Stomach (tissue), 9 donors: ENCODE data around the gene MAP3K2. TPM values are rescaled to one million over a fixed set of nuclear protein-coding genes. Genes with fewer than 3 reads are reported as not detected.
A peak's percentile ranks its signal among the peaks of the same experiment; 100 is the strongest.

Experiments used
- DNase-seq, 2 donors: peaks; one replicate each; pipeline versions ENCODE4 v3.0.0 to v3.0.0-alpha.2; 2013 to 2019
- H3K27ac ChIP-seq, 5 donors: fragments of 200-600 bp in 4 of 5; sonication (generic) in 4 of 5; one replicate each; pipeline ENCODE4 v1.5.1; 2013 to 2019; ENCODE audit warnings: mild to moderate bottlenecking in 1 of 5, moderate library complexity in 1 of 5
- H3K27me3 ChIP-seq, 3 donors: fragments of 200-600 bp; sonication (generic); one replicate each; pipeline ENCODE4 v1.5.1; 2017 to 2019; ENCODE audit warnings: mixed run types in 1 of 3
- H3K36me3 ChIP-seq, 4 donors: fragments of 200-600 bp; sonication (generic); 1 replicate in 3 of 4; 2 replicates in 1 of 4; pipeline ENCODE4 v1.5.1; 2016 to 2019
- H3K4me1 ChIP-seq, 4 donors: fragments of 200-600 bp; sonication (generic); one replicate each; pipeline ENCODE4 v1.5.1; 2016 to 2019
- H3K4me3 ChIP-seq, 4 donors: fragments of 200-600 bp; sonication (generic) in 3 of 4; one replicate each; pipeline ENCODE4 v1.5.1; 2016 to 2019; ENCODE audit warnings: mild to moderate bottlenecking in 1 of 4
- H3K9me3 ChIP-seq, 4 donors: fragments of 200-600 bp; sonication (generic); one replicate each; pipeline ENCODE4 v1.5.1; 2016 to 2019
- CTCF ChIP-seq, 7 experiments: fragments of 450-650 bp in 4 of 7; fragments of 200-600 bp in 3 of 7; sonication (generic) in 3 of 7; IDR thresholded peaks; one replicate each; pipeline ENCODE4 v1.5.1; 2016 to 2019; ENCODE audit warnings: antibody characterized with exemption in 7 of 7, control low read depth in 2 of 7, mild to moderate bottlenecking in 1 of 7
- EP300 ChIP-seq: sonication (generic); formaldehyde crosslinking; IDR thresholded peaks from one replicate; pipeline ENCODE4 v1.6.1; 2017; ENCODE audit warnings: antibody characterized with exemption
- POLR2A ChIP-seq, 4 donors: fragments of 450-650 bp; IDR thresholded peaks; one replicate each; pipeline ENCODE4 v1.6.1; 2016; ENCODE audit warnings: antibody characterized with exemption in 4 of 4, control low read depth in 2 of 4, mild to moderate bottlenecking in 1 of 4, moderate library complexity in 1 of 4
- POLR2AphosphoS5 ChIP-seq, 3 donors: sonication (generic); formaldehyde crosslinking; IDR thresholded peaks; one replicate each; pipeline ENCODE4 v1.6.1; 2016; ENCODE audit warnings: antibody characterized with exemption in 3 of 3
- WGBS, 5 donors: extraction: QIAGEN DNeasy Blood & Tissue Kit in 3 of 5; methylation state at CpG; one replicate each; pipeline versions ENCODE4 v1.1.5 to v1.1.7; 2013 to 2018; 5-methylcytosine and 5-hydroxymethylcytosine counted together
- intact Hi-C: fragments of 100-400 bp; cut with DNase I; formaldehyde crosslinking; loops from one replicate; pipeline ENCODE4 v1.15.1; 2023; ENCODE audit warnings: low total_unique reads
- polyA plus RNA-seq, 3 donors: library from polyadenylated mRNA; stranded (reverse); fragments of 200-250 nt; gene quantifications; one replicate each; pipeline ENCODE4 v1.2.3, GENCODE V29; 2013
- total RNA-seq, 5 donors: library from RNA; depleted of rRNA; stranded (reverse); fragments of >200 nt; gene quantifications; one replicate each; pipeline versions ENCODE4 v1.1.0 to v1.2.3, GENCODE V29; 2014 to 2016
- donor health status: healthy with polysubstance abuse.
- donor health status: Bipolar disorder and iron deficiency.
- donor health status: healthy.

The MAP3K2 gene
- total and polyA plus RNA-seq, 8 donors, result 3.8 to 141 (median 55.6) TPM

- Histone ChIP-seq H3K27me3 (no peaks in the 10 kb centered on the region), H3K4me3 (no peak overlapping the region), H3K9me3 (no peaks in the 10 kb centered on the region), H3K27ac (no peak overlapping the region), H3K36me3 (peaks cover 22 to 99% (median 97%) of the 10 kb centered on the region in 4 donors), H3K4me1 (no peaks in the 10 kb centered on the region)
- 72 to 82% (median 81%) methylated on average over 3 of the region's 3 CpGs for WGBS, 5 donors
- intact Hi-C loops, result no loop called here
- DNase-seq, result peak in 1 of 2 donors; percentile 6
- no peak for TF ChIP-seq POLR2A (IDR thresholded peaks at IDR 0.05)
Measured at GRCh38 chr2:127313406-127313805, 74.4 kb downstream of the MAP3K2 start.

- Histone ChIP-seq H3K9me3 (no peaks in the 10 kb centered on the region), H3K4me3 (no peak overlapping the region), H3K27me3 (no peaks in the 10 kb centered on the region), H3K27ac (no peak overlapping the region), H3K36me3 (peaks cover 28 to 100% (median 95%) of the 10 kb centered on the region in 4 donors), H3K4me1 (no peaks in the 10 kb centered on the region)
- 90 to 94% (median 92%) methylated on average over 3 of the region's 3 CpGs for WGBS, 5 donors
- intact Hi-C loops, result no loop called here
- no peak for TF ChIP-seq CTCF (IDR thresholded peaks at IDR 0.05)
- no peak for TF ChIP-seq POLR2A (IDR thresholded peaks at IDR 0.05)
- TF ChIP-seq EP300, result no peak
- TF ChIP-seq POLR2AphosphoS5 (IDR thresholded peaks at IDR 0.05), result no peak
- DNase-seq, result no peak
Measured at GRCh38 chr2:127310980-127311379, 76.8 kb downstream of the MAP3K2 start.

GRCh38 chr2:127309468-127309867 is 78.3 kb downstream of the MAP3K2 start:
- TF ChIP-seq POLR2AphosphoS5 (IDR thresholded peaks at IDR 0.05) (no peak), POLR2A (IDR thresholded peaks at IDR 0.05) (no peak), CTCF (IDR thresholded peaks at IDR 0.05) (no peak), EP300 (no peak)
- no peaks in the 10 kb centered on the region for H3K4me1 ChIP-seq
- intact Hi-C loops, result no loop called here
- DNase-seq, result no peak
- no peak overlapping the region for H3K27ac ChIP-seq
- H3K9me3 ChIP-seq, result no peaks in the 10 kb centered on the region
- H3K4me3 ChIP-seq, result no peak overlapping the region
- H3K36me3 ChIP-seq, result peaks cover 20 to 98% (median 88%) of the 10 kb centered on the region in 4 donors
- 86 to 91% (median 89%) methylated on average over 4 of the region's 4 CpGs for WGBS, 5 donors
- no peaks in the 10 kb centered on the region for H3K27me3 ChIP-seq

GRCh38 chr2:127308586-127309138 is 79.1 kb downstream of the MAP3K2 start:
- TF ChIP-seq EP300 (no peak), POLR2A (IDR thresholded peaks at IDR 0.05) (no peak), CTCF (IDR thresholded peaks at IDR 0.05) (no peak), POLR2AphosphoS5 (IDR thresholded peaks at IDR 0.05) (no peak)
- Histone ChIP-seq H3K9me3 (no peaks in the 10 kb centered on the region), H3K27me3 (no peaks in the 10 kb centered on the region), H3K36me3 (peaks cover 14 to 90% (median 80%) of the 10 kb centered on the region in 4 donors), H3K4me1 (no peaks in the 10 kb centered on the region), H3K27ac (no peak overlapping the region), H3K4me3 (no peak overlapping the region)
- no peak for DNase-seq
- intact Hi-C loops, result no loop called here
- WGBS, 5 donors, result 89 to 93% (median 90%) methylated on average over 7 of the region's 7 CpGs

GRCh38 chr2:127305990-127306585 is 81.7 kb downstream of the MAP3K2 start:
- WGBS, 5 donors, result 73 to 96% (median 91%) methylated on average over 4 of the region's 4 CpGs
- peaks cover 14 to 64% (median 54%) of the 10 kb centered on the region in 4 donors for H3K36me3 ChIP-seq

More at GRCh38 chr2:127305990-127306585, 81.7 kb downstream of the MAP3K2 start:
- Histone ChIP-seq H3K27me3 (no peaks in the 10 kb centered on the region), H3K27ac (no peak overlapping the region), H3K9me3 (no peaks in the 10 kb centered on the region), H3K4me1 (no peaks in the 10 kb centered on the region), H3K4me3 (no peak overlapping the region)
- TF ChIP-seq POLR2A (IDR thresholded peaks at IDR 0.05) (no peak), POLR2AphosphoS5 (IDR thresholded peaks at IDR 0.05) (no peak), CTCF (IDR thresholded peaks at IDR 0.05) (no peak), EP300 (no peak)
- intact Hi-C loops, result no loop called here
- DNase-seq, result no peak
